ENCODE data around the gene RBM12. TPM values are rescaled to one million over a fixed set of nuclear protein-coding genes. Genes with fewer than 3 reads are reported as not detected.

Gene RBM12
- total RNA-seq, 1 donor from 2014 or later = 8.9 TPM

- Histone ChIP-seq H3K27me3 (no peaks in the 10 kb centered on the region), H3K9me3 (no peaks in the 10 kb centered on the region), H3K36me3 (peaks cover 48 to 64% of the 10 kb centered on the region in 2 donors), H3K4me1 (peaks cover 3 to 13% of the 10 kb centered on the region in 2 donors), H3K4me3 (no peak overlapping the region), H3K27ac (no peak overlapping the region)
- no peak for DNase-seq (ENCODE audit: low spot score in 2 of 2)
- intact Hi-C loops (cut with DNase I) = loop anchor here (5.0 kb wide), 1 partner anchor 39 kb away; the partner anchor contains the start of gene RBM39
- TF ChIP-seq, protein P1, sequence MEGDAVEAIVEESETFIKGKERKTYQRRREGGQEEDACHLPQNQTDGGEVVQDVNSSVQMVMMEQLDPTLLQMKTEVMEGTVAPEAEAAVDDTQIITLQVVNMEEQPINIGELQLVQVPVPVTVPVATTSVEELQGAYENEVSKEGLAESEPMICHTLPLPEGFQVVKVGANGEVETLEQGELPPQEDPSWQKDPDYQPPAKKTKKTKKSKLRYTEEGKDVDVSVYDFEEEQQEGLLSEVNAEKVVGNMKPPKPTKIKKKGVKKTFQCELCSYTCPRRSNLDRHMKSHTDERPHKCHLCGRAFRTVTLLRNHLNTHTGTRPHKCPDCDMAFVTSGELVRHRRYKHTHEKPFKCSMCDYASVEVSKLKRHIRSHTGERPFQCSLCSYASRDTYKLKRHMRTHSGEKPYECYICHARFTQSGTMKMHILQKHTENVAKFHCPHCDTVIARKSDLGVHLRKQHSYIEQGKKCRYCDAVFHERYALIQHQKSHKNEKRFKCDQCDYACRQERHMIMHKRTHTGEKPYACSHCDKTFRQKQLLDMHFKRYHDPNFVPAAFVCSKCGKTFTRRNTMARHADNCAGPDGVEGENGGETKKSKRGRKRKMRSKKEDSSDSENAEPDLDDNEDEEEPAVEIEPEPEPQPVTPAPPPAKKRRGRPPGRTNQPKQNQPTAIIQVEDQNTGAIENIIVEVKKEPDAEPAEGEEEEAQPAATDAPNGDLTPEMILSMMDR (IDR thresholded peaks at IDR 0.05) = no peak
Observed at GRCh38 chr20:35702824-35703695, 38.4 kb upstream of the RBM12 start.

GRCh38 chr20:35702051-35702823 is 37.5 kb upstream of the RBM12 start:
- intact Hi-C loops (cut with DNase I) = loop anchor here (5.0 kb wide), 1 partner anchor 40 kb away; the partner anchor contains the start of gene RBM39
- TF ChIP-seq, protein P1 (IDR thresholded peaks at IDR 0.05) = no peak
- H3K27ac ChIP-seq = no peak overlapping the region
- H3K27me3 ChIP-seq = no peaks in the 10 kb centered on the region
- peaks cover 47 to 62% of the 10 kb centered on the region in 2 donors for H3K36me3 ChIP-seq
- H3K4me1 ChIP-seq = peaks cover 3 to 21% of the 10 kb centered on the region in 2 donors
- DNase-seq (ENCODE audit: low spot score in 2 of 2) = no peak
- no peak overlapping the region for H3K4me3 ChIP-seq
- no peaks in the 10 kb centered on the region for H3K9me3 ChIP-seq

DNA sequence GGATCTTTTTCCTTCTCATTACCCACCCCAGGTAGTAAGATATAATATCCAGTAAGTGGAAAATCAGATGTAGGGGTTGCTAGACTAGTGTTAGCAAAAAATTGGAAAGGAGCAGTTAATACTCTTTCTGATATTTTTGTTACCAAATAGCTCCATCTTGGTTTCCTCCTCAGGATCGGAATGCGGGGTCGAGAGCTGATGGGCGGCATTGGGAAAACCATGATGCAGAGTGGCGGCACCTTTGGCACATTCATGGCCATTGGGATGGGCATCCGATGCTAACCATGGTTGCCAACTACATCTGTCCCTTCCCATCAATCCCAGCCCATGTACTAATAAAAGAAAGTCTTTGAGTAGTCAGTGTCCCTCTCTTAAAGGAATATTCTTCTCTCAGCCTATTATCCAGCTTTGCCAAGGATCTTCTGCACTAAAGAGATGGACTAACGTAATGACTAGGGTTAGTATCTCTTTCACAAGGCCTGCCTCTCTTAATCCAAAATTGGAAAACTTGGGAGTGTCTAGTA is 36.0 kb upstream of the RBM12 start:
- H3K4me3 ChIP-seq = no peak overlapping the region
- peaks cover 33 to 52% of the 10 kb centered on the region in 2 donors for H3K36me3 ChIP-seq
- H3K27me3 ChIP-seq = no peaks in the 10 kb centered on the region
- TF ChIP-seq, protein P1 (IDR thresholded peaks at IDR 0.05) = no peak
- peaks cover 3 to 21% of the 10 kb centered on the region in 2 donors for H3K4me1 ChIP-seq
- H3K9me3 ChIP-seq = no peaks in the 10 kb centered on the region
- peak overlapping the region; percentile 29 to 96 for H3K27ac ChIP-seq
- intact Hi-C loops (cut with DNase I) = loop anchor here (5.0 kb wide), 1 partner anchor 42 kb away; the partner anchor contains the start of gene RBM39
- DNase-seq (ENCODE audit: low spot score in 2 of 2) = peak in 1 of 2 donors; percentile 41

DNA sequence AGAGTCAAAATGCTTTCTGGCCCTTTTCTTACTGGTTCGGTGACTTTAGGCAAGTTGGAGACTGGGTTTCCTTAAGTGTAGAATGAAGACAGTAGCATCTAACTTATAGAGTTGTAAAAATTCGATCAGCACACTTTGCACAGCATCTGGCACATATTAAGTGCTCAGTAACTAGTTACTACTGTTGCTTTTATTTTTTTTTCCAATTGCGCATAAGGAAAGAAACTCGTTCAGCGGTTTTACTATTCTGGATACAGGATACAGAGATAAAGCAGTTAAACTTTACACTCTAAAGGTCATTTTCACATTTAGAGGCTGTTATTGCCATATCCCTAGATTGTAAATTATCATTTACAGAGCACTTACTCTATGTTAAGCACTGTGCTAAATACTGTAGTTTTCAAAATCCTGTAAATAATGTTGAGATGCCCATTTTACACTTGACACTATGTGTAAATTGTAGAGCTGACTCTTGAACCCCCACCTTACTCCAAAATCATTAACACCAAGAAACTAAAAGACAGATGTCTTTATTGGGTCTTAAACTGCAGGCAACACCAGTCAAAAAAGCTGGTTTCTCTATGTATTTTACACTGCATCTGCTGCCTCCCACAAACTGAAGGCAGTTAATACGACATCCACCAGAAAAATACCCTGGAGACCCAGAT is 35.4 kb upstream of the RBM12 start:
- intact Hi-C loops (cut with DNase I) = loop anchor here (2.0 to 5.0 kb wide), 5 partner anchors 35 to 185 kb away; partner anchors contain the start of genes CPNE1, ERGIC3, RBM12 and RBM39
- TF ChIP-seq, protein P1 (IDR thresholded peaks at IDR 0.05) = no peak
- H3K27me3 ChIP-seq = no peaks in the 10 kb centered on the region
- peak overlapping the region; percentile 96 for H3K27ac ChIP-seq
- H3K36me3 ChIP-seq = peaks cover 27 to 52% of the 10 kb centered on the region in 2 donors
- no peak for DNase-seq (ENCODE audit: low spot score in 2 of 2)
- peaks cover 3 to 21% of the 10 kb centered on the region in 2 donors for H3K4me1 ChIP-seq
- no peaks in the 10 kb centered on the region for H3K9me3 ChIP-seq
- H3K4me3 ChIP-seq = peak overlapping the region; percentile 87 to 94

All from ascending aorta (tissue), 2 donors.